NCI-H2081 treated with DMSO at 0.1 percent for 48 hours (cell line): ENCODE results near the gene EEF1G.

Source experiments
- DNase-seq: peaks from one replicate; lab custom pipeline; 2025; lab: John Stamatoyannopoulos, UW

EEF1G gene

DNA sequence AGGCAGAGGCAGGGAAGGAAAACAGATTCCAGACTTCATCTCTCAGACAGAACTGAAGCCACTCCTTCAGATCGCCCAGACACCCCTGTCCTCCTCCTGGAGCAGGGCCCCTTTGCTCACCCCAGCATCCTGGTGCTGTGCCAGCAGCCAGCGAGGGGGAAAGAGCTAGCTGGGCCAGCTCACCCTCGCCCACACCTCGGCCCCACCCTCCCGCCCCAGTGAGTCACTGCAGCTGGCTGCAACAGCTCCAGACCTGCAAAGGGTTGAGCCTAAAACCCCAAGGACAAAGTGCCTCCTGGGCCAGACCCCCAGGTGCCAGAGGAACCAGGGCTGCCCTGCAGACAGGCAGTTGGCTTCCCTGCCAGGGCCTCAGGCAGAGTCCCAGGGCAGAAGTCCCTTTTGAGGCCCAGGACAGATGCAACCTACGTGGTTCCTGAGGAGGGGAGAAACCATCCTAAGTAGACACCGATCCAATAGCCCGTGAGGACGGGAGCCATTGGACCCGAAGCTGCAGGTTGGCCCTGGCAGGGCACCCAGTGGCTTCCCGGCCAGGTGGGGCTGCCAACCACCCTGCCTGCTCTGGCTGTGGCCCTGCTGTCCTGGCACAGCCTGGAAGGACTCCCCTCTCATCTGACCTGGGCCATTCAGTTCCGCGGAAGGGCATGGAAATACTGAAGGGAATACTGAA lies 34.3 kb downstream of the EEF1G start:
- no peak for DNase-seq

- no peak for DNase-seq
Observed at GRCh38 chr11:62538470-62539237, 35.0 kb downstream of the EEF1G start.

GRCh38 chr11:62536301-62536957 lies 37.3 kb downstream of the EEF1G start:
- DNase-seq: no peak

- DNase-seq: no peak
Observed at GRCh38 chr11:62535802-62536201, 37.9 kb downstream of the EEF1G start.

- DNase-seq: no peak
Observed at GRCh38 chr11:62534779-62535545, 38.7 kb downstream of the EEF1G start.

DNA sequence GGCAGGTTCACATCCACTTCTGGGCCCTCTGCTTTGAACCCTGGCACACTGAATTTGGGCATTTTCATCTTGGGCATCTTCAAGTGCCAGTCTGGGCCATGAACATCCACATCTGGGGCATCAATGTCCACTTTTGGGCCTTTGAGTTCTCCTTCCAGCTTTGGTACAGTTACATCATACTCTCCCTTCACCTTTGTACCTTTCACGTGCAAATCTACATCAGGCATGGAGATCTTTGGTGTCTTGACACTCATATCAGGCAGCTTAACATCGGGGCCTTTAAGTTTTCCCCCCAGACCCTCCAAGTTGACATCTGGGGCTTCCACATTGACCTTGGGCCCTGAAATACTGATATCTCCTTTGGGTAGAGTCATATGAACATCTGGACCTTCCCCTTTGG lies 41.6 kb downstream of the EEF1G start:
- DNase-seq: no peak

- DNase-seq: no peak
Observed at GRCh38 chr11:62516736-62517371, 56.8 kb downstream of the EEF1G start.

DNA sequence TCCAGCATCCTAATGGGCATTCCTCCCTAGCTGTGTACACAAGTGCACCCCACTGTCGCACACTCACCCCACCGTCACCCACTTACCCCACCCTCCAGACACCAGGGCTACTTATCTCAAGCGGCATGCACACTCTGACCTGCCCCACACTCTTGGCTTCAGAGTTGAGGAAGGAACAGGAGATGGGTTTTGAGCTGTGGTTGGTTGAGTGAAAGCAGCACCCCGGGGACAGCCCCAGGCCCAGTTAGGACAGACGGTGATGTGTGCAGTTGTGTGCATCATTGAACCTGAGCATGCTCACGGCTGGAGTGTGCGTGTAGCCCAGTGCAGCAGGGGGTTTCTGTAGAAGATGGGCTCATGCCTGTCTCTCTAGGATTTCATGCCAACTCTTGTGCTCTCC lies 59.5 kb downstream of the EEF1G start:
- DNase-seq: no peak

DNA sequence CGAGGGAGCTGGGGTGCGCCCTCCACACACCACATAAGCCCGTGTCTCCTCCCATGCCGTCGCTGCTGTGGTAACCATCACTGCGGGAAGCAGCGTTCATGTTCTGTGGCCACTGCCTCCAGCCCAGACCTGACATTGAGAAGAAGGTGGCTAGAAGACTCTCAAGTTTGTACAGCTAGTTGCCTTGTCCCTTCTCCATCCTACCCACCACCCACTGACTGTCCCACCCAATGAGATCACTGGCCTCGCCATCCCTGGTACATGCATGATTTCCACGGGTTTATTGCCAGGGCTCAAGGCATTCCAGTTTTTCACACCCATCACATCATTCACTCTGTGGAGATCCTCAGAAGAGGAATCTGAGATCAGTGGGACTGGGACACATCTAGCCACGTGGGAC lies 60.1 kb downstream of the EEF1G start:
- DNase-seq: no peak

DNA sequence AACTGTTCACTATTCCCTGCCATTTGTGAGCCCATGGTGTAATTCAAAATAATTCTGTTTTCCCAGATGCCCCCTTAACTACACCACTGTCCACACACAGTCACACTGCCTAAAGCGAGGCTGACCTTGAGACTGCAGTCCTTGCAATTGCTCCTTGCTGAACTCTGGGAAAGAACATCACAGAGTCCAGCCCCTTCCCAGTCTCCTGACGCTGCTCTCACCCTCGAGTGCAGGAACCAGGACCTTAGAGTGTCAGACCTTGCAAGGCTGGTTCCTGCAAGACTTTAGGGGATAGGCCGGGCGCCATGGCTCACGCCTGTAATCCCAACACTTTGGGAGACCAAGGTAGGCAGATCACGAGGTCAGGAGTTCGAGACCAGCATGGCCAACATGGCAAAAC lies 60.7 kb downstream of the EEF1G start:
- no peak for DNase-seq
